Stomach (tissue), 9 donors: ENCODE measurements around the gene COL18A1. TPM values are rescaled to one million over a fixed set of nuclear protein-coding genes. Genes with fewer than 3 reads are reported as not detected.

Experiments
- DNase-seq, 2 donors: peaks; one replicate each; pipeline versions ENCODE4 v3.0.0 to v3.0.0-alpha.2; 2013 to 2019
- H3K27ac ChIP-seq, 5 donors: fragments of 200-600 bp in 4 of 5; sonication (generic) in 4 of 5; one replicate each; pipeline ENCODE4 v1.5.1; 2013 to 2019; ENCODE audit warnings: mild to moderate bottlenecking in 1 of 5, moderate library complexity in 1 of 5
- H3K27me3 ChIP-seq, 3 donors: fragments of 200-600 bp; sonication (generic); one replicate each; pipeline ENCODE4 v1.5.1; 2017 to 2019; ENCODE audit warnings: mixed run types in 1 of 3
- H3K36me3 ChIP-seq, 4 donors: fragments of 200-600 bp; sonication (generic); 1 replicate in 3 of 4; 2 replicates in 1 of 4; pipeline ENCODE4 v1.5.1; 2016 to 2019
- H3K4me1 ChIP-seq, 4 donors: fragments of 200-600 bp; sonication (generic); one replicate each; pipeline ENCODE4 v1.5.1; 2016 to 2019
- H3K4me3 ChIP-seq, 4 donors: fragments of 200-600 bp; sonication (generic) in 3 of 4; one replicate each; pipeline ENCODE4 v1.5.1; 2016 to 2019; ENCODE audit warnings: mild to moderate bottlenecking in 1 of 4
- H3K9me3 ChIP-seq, 4 donors: fragments of 200-600 bp; sonication (generic); one replicate each; pipeline ENCODE4 v1.5.1; 2016 to 2019
- EP300 ChIP-seq: sonication (generic); formaldehyde crosslinking; IDR thresholded peaks from one replicate; pipeline ENCODE4 v1.6.1; 2017; ENCODE audit warnings: antibody characterized with exemption
- POLR2A ChIP-seq, 4 donors: fragments of 450-650 bp; IDR thresholded peaks; one replicate each; pipeline ENCODE4 v1.6.1; 2016; ENCODE audit warnings: antibody characterized with exemption in 4 of 4, control low read depth in 2 of 4, mild to moderate bottlenecking in 1 of 4, moderate library complexity in 1 of 4
- POLR2AphosphoS5 ChIP-seq, 3 donors: sonication (generic); formaldehyde crosslinking; IDR thresholded peaks; one replicate each; pipeline ENCODE4 v1.6.1; 2016; ENCODE audit warnings: antibody characterized with exemption in 3 of 3
- WGBS, 5 donors: extraction: QIAGEN DNeasy Blood & Tissue Kit in 3 of 5; methylation state at CpG; one replicate each; pipeline versions ENCODE4 v1.1.5 to v1.1.7; 2013 to 2018; 5-methylcytosine and 5-hydroxymethylcytosine counted together
- intact Hi-C: fragments of 100-400 bp; cut with DNase I; formaldehyde crosslinking; loops from one replicate; pipeline ENCODE4 v1.15.1; 2023; ENCODE audit warnings: low total_unique reads
- polyA plus RNA-seq, 3 donors: library from polyadenylated mRNA; stranded (reverse); fragments of 200-250 nt; gene quantifications; one replicate each; pipeline ENCODE4 v1.2.3, GENCODE V29; 2013
- total RNA-seq, 5 donors: library from RNA; depleted of rRNA; stranded (reverse); fragments of >200 nt; gene quantifications; one replicate each; pipeline versions ENCODE4 v1.1.0 to v1.2.3, GENCODE V29; 2014 to 2016
- TF ChIP-seq, protein P1 (sequence below), 7 experiments: fragments of 450-650 bp in 4 of 7; fragments of 200-600 bp in 3 of 7; sonication (generic) in 3 of 7; IDR thresholded peaks; one replicate each; pipeline ENCODE4 v1.5.1; 2016 to 2019; ENCODE audit warnings: antibody characterized with exemption in 7 of 7, control low read depth in 2 of 7, mild to moderate bottlenecking in 1 of 7
- donor health status: healthy with polysubstance abuse.
- donor health status: Bipolar disorder and iron deficiency.
- donor health status: healthy.

The COL18A1 gene
- total and polyA plus RNA-seq, 8 donors: 19.8 to 212 (median 34.6) TPM

DNA sequence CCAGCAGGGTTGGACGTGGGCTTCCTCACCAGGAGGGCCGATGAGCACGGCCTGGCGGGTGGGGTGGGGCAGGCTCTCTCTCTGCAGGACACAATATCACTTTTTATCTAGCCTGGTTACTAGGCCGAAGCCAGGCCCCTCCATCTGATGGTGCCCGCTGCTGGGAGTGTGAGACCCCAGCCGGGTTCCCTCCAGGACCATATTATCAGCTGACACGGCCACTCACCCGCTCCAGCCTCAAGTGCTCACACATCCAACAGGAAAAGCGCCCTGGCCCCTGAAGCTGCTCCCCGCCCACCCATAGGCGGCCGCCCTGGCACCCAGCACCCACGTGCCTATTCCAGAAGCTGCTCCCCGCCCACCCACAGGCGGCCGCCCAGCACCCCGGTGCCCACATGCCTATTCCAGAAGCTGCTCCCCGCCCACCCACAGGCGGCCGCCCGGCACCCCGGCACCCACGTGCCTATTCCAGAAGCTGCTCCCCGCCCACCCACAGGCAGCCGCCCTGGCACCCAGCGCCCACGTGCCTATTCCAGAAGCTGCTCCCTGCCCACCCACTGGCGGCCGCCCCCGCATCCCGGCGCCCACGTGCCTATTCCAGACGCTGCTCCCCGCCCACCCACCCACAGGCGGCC, 132.3 kb downstream of the COL18A1 start:
- Histone ChIP-seq H3K36me3 (peaks cover 0 to 4% (median 0%) of the 10 kb centered on the region in 4 donors), H3K4me1 (peaks cover 37 to 71% (median 50%) of the 10 kb centered on the region in 4 donors), H3K4me3 (no peak overlapping the region), H3K9me3 (no peaks in the 10 kb centered on the region), H3K27ac (no peak overlapping the region), H3K27me3 (no peaks in the 10 kb centered on the region)
- TF ChIP-seq POLR2AphosphoS5 (IDR thresholded peaks at IDR 0.05) (no peak), POLR2A (IDR thresholded peaks at IDR 0.05) (no peak), EP300 (no peak)
- TF ChIP-seq, protein P1, sequence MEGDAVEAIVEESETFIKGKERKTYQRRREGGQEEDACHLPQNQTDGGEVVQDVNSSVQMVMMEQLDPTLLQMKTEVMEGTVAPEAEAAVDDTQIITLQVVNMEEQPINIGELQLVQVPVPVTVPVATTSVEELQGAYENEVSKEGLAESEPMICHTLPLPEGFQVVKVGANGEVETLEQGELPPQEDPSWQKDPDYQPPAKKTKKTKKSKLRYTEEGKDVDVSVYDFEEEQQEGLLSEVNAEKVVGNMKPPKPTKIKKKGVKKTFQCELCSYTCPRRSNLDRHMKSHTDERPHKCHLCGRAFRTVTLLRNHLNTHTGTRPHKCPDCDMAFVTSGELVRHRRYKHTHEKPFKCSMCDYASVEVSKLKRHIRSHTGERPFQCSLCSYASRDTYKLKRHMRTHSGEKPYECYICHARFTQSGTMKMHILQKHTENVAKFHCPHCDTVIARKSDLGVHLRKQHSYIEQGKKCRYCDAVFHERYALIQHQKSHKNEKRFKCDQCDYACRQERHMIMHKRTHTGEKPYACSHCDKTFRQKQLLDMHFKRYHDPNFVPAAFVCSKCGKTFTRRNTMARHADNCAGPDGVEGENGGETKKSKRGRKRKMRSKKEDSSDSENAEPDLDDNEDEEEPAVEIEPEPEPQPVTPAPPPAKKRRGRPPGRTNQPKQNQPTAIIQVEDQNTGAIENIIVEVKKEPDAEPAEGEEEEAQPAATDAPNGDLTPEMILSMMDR (IDR thresholded peaks at IDR 0.05): no peak
- intact Hi-C loops: no loop called here
- peak in 1 of 2 donors; percentile 25 for DNase-seq
- 51 to 75% (median 68%) methylated on average over 31 to 37 of the region's 37 CpGs for WGBS, 5 donors

DNA sequence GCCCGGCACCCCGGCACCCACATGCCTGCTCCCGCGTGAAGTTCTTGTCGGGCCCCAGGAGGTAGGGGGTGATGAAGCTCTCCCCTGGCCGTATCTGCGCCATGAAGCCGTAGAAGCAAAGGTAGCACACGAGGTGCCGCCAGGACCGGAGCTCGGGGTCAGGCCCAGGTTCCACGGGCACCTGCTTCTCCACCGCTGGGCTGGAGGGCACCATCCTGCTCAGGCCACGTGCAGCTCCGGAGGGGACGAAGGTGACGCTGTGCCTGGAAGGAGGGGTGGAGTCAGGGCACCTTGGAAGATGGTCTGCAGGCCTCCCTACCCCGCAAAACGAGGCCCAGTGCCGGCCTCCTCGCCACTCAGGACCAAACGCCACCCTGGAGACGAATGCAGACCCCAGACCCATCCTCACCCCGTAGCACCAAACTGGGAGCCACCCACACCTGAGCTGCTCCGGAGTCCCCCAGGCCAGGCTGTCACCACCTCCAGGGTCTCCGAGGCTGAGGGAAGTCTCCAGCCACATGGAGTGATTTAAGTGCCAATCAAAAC, 132.9 kb downstream of the COL18A1 start:
- H3K4me1 ChIP-seq: peaks cover 37 to 71% (median 49%) of the 10 kb centered on the region in 4 donors
- DNase-seq: peak in 1 of 2 donors; percentile 18
- 87 to 95% (median 90%) methylated on average over 19 to 27 of the region's 27 CpGs for WGBS, 5 donors
- no peak overlapping the region for H3K27ac ChIP-seq
- H3K4me3 ChIP-seq: no peak overlapping the region
- H3K27me3 ChIP-seq: no peaks in the 10 kb centered on the region
- intact Hi-C loops: no loop called here
- H3K9me3 ChIP-seq: no peaks in the 10 kb centered on the region
- TF ChIP-seq, protein P1 (IDR thresholded peaks at IDR 0.05): no peak
- TF ChIP-seq POLR2A (IDR thresholded peaks at IDR 0.05) (no peak), POLR2AphosphoS5 (IDR thresholded peaks at IDR 0.05) (no peak), EP300 (no peak)
- peaks cover 0 to 4% (median 0%) of the 10 kb centered on the region in 4 donors for H3K36me3 ChIP-seq

DNA sequence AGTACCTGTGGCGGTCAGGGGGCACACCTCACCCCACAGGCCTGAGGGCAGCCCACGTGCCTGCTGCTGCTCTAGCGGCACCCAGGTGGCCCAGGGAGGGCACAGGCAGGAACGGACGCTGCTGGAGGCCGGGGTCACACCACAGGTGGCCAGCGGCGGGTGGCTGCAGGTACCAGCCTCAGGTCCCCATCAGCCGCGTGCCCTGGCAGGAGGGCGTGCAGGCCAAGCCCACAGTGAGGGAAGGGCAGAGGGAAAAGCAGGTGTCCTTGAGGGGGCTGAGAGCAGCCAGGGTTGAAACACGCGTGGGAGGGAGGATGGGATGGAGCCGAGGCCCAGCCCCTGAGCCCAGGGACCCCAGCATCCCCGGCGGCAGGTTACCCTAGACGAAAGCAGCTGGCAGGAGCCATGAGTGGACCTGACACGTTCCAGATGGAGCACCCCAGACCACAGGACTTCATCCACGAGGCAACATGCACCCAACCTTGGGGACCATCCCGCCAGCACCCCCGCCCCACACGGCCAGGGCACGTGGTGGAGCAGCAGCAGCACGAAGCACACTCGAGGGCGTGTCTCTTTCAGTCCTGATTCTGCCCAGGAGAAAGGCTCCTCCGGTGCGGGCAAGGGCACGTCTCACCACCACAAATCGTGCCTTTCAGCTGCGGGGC, 133.5 kb downstream of the COL18A1 start:
- no peaks in the 10 kb centered on the region for H3K9me3 ChIP-seq
- 82 to 85% (median 84%) methylated on average over 25 to 31 of the region's 31 CpGs for WGBS, 5 donors
- H3K27ac ChIP-seq: no peak overlapping the region
- no peak overlapping the region for H3K4me3 ChIP-seq
- no peaks in the 10 kb centered on the region for H3K27me3 ChIP-seq
- peaks cover 34 to 71% (median 49%) of the 10 kb centered on the region in 4 donors for H3K4me1 ChIP-seq
- TF ChIP-seq POLR2AphosphoS5 (IDR thresholded peaks at IDR 0.05) (no peak), EP300 (no peak), POLR2A (IDR thresholded peaks at IDR 0.05) (no peak)
- TF ChIP-seq, protein P1 (IDR thresholded peaks at IDR 0.05): no peak
- DNase-seq: peak in 1 of 2 donors; percentile 20
- peaks cover 0 to 4% (median 0%) of the 10 kb centered on the region in 4 donors for H3K36me3 ChIP-seq
- intact Hi-C loops: no loop called here

DNA sequence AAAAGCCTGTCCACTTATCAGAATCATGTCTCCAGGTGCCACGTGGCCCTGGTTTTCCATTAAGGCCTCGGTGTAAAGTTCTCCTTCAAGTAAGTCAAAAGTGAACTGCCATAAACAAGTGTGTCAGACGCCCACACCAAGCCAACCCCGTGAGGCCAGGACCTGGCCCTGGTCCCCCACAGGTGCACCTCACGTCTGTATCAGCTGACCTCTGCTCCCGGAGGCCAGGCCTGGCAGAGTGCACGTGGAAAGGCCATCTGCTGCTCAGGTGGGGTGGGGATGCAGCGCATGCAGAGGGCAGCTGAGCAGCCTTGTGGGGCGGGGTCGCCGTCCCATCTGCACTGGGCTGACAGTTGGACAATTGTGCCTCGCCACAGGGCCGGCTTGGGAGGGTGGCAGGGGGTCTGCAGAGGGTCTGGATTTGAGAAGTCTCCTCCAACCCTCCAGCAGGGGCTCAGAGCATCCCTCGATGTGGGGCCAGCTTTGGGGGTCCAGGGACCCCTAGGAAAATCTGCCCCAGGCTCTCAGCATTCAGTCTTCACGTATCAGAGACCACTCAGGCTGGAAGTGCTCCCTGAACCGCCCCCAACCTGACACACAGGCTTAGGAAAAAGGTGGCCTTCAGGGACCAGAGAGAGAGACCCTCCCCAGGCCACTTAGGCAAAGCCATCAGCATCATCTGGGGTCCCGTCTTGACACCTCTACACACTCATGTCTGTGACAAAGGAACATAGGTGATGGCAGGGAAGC, 134.3 kb downstream of the COL18A1 start:
- peak in 1 of 2 donors; percentile 26 for DNase-seq
- no peaks in the 10 kb centered on the region for H3K9me3 ChIP-seq
- WGBS, 5 donors: 65 to 72% (median 69%) methylated on average over 10 to 17 of the region's 17 CpGs
- TF ChIP-seq POLR2A (IDR thresholded peaks at IDR 0.05): no peak
- TF ChIP-seq EP300: no peak
- TF ChIP-seq, protein P1 (IDR thresholded peaks at IDR 0.05): no peak
- no peak for TF ChIP-seq POLR2AphosphoS5 (IDR thresholded peaks at IDR 0.05)
- no peak overlapping the region for H3K27ac ChIP-seq
- peaks cover 0 to 4% (median 0%) of the 10 kb centered on the region in 4 donors for H3K36me3 ChIP-seq
- H3K27me3 ChIP-seq: no peaks in the 10 kb centered on the region
- peaks cover 29 to 71% (median 47%) of the 10 kb centered on the region in 4 donors for H3K4me1 ChIP-seq
- intact Hi-C loops: no loop called here
- H3K4me3 ChIP-seq: no peak overlapping the region
